ENCODE results near the gene MORN3. TPM values are rescaled to one million over a fixed set of nuclear protein-coding genes. Genes with fewer than 3 reads are reported as not detected.

MORN3 gene
- total and polyA plus RNA-seq, 2 of the 4 experiments (the other 2 are of a cell fraction): 0.18 to 0.22 TPM

GRCh38 chr12:121676190-121676589 is 6.7 kb upstream of the MORN3 start:
- Histone ChIP-seq H4K20me1 (ENCODE audit: insufficient read depth, low read length) (no peaks in the 10 kb centered on the region), H3K4ac (ENCODE audit: low read depth, low read length) (no peak overlapping the region), H3K9ac (ENCODE audit: low read depth, low read length) (no peak overlapping the region), H3K27ac (ENCODE audit: insufficient read depth, low read length) (no peak overlapping the region), H3K9me3 (ENCODE audit: control insufficient read depth, insufficient read depth, low read length) (no peaks in the 10 kb centered on the region), H2BK120ac (ENCODE audit: low read depth, low read length) (no peak overlapping the region), H2BK20ac (ENCODE audit: low read depth, low read length) (no peak overlapping the region), H2AK5ac (ENCODE audit: low read depth, low read length) (no peak overlapping the region), H3K14ac (replicated peaks; ENCODE audit: low read depth, low read length) (no peak overlapping the region), H4K91ac (ENCODE audit: insufficient read depth, low read depth, low read length) (no peak overlapping the region), H2AK9ac (replicated peaks; ENCODE audit: low read depth, low read length, poor library complexity) (no peak overlapping the region), H3K9me1 (ENCODE audit: insufficient read depth, low read length) (0 out of 2 replicates have a peak, but pooled peaks cover 4% of the 10 kb centered on the region), H3K4me1 (ENCODE audit: control insufficient read depth, insufficient read depth, low read length) (peaks cover 5% of the 10 kb centered on the region), H2AFZ (replicated peaks; ENCODE audit: low read length, poor library complexity) (no peak overlapping the region), H3K4me2 (ENCODE audit: low read depth, low read length) (no peak overlapping the region), H2BK15ac (ENCODE audit: low read depth, low read length) (no peak overlapping the region), H3K4me3 (ENCODE audit: insufficient read depth, low read depth, low read length) (no peak overlapping the region), H3K36me3 (ENCODE audit: control insufficient read depth, insufficient read depth, low read length) (no peaks in the 10 kb centered on the region), H4K8ac (ENCODE audit: low read depth in 2 of 2, low read length in 2 of 2) (no peak overlapping the region), H4K5ac (ENCODE audit: low read depth, low read length) (no peak overlapping the region), H3K18ac (ENCODE audit: low read depth, low read length) (no peak overlapping the region), H2BK5ac (ENCODE audit: low read depth, low read length, poor library complexity, severe bottlenecking) (no peak overlapping the region), H3K23ac (ENCODE audit: low read depth, low read length) (no peak overlapping the region), H3K79me1 (ENCODE audit: low read depth in 1 of 2, low read length in 2 of 2) (no peaks in the 10 kb centered on the region), H3K56ac (ENCODE audit: extremely low read depth, insufficient read depth, low read length) (no peak overlapping the region), H3K27me3 (ENCODE audit: control insufficient read depth, insufficient read depth, low read length) (no peaks in the 10 kb centered on the region)
- no TSS peak for BruUV-seq (replicated peaks)
- ChIA-PET POLR2A (ENCODE audit: unreplicated experiment) (no interaction called here), CTCF (no interaction called here)
- no peak for ATAC-seq (ENCODE audit: low read depth)
- DNase-seq: no peak
- in situ Hi-C loops (cut with MboI; ENCODE audit: low sequenced_read_pairs) (no loop called here), intact Hi-C loops (cut with micrococcal nuclease) (no loop called here), dilution Hi-C loops (cut with HindIII; ENCODE audit: low sequenced_read_pairs, unreplicated experiment) (no loop called here)
- TF ChIP-seq NFE2L2 (IDR thresholded peaks at IDR 0.05; ENCODE audit: low read depth, low read length): no peak
- TF ChIP-seq RFX5 (IDR thresholded peaks at IDR 0.05; ENCODE audit: low read depth, low read length): no peak
- TF ChIP-seq MAFK (IDR thresholded peaks at IDR 0.05; ENCODE audit: low read depth, low read length): no peak
- TF ChIP-seq BHLHE40 (IDR thresholded peaks at IDR 0.05; ENCODE audit: low read depth, low read length): no peak
- TF ChIP-seq USF2 (IDR thresholded peaks at IDR 0.05; ENCODE audit: low read depth, low read length): no peak
- TF ChIP-seq POLR2A (IDR thresholded peaks at IDR 0.05; ENCODE audit: low read depth, low read length): no peak
- no peak for TF ChIP-seq CHD1 (IDR thresholded peaks at IDR 0.05; ENCODE audit: low read depth, low read length)
- TF ChIP-seq CEBPB (IDR thresholded peaks at IDR 0.05; ENCODE audit: low read depth, low read length): no peak
- TF ChIP-seq RCOR1 (IDR thresholded peaks at IDR 0.05; ENCODE audit: insufficient replicate concordance, low read length): no peak
- TF ChIP-seq RAD21 (IDR thresholded peaks at IDR 0.05; ENCODE audit: low read length): no peak
- no peak for TF ChIP-seq MXI1 (IDR thresholded peaks at IDR 0.05; ENCODE audit: borderline replicate concordance, low read depth, low read length)
- 73% methylated on average over 2 of the region's 5 CpGs; no CpG with 5 or more reads in 1 of the 2 experiments for WGBS, 2 experiments (ENCODE audit: extremely low coverage in 2 of 2, insufficient read length in 1 of 2)

Measured in IMR-90 (cell line).